LNCAP (cell line): ENCODE results near the gene MBD5.

Source experiments
- CTCF ChIP-seq: fragments of 450-650 bp; IDR thresholded peaks from 2 replicates; pipeline ENCODE4 v1.5.1; 2017; ENCODE audit warnings: mild to moderate bottlenecking

The MBD5 gene

DNA sequence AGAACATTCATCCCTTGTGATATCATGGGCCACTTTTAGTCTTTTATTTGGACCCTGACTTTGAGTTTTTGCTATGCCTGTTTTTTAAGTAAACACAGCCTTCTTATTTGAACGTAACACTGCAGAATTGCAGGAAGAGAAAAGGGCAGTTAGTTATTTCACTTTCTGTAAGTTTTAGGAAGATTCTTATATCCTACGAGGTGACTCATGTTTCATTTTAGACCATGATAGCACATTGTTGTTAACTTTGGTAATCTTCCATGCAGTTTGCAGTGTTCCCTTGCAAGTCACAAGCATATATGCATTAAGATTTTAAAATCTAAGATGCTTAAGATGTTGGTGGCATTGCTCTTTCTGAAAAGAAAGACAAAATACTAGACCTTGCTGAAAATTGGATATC lies 495.1 kb downstream of the MBD5 start:
- no peak for TF ChIP-seq CTCF

DNA sequence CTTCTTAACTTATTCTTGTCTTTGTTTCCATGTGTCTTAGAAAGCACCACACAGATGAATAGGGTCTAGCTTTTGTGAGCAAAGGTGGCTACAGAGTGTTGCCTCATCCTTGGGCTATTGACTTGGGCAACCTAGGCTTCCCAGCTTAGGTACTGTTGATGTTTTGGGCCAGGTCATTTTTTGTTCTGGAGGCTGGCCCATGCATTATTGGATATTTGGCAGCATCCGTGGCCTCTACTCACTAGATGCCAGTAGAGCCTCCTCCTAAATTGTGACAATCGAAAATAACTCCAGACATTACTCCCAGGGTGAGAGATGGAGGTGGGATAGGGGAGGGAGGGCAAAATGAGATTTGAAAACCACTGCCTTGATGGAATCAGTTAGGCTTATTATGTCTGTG lies 496.4 kb downstream of the MBD5 start:
- TF ChIP-seq CTCF: no peak

- no peak for TF ChIP-seq CTCF
Measured at GRCh38 chr2:148517822-148518221, 496.9 kb downstream of the MBD5 start.

DNA sequence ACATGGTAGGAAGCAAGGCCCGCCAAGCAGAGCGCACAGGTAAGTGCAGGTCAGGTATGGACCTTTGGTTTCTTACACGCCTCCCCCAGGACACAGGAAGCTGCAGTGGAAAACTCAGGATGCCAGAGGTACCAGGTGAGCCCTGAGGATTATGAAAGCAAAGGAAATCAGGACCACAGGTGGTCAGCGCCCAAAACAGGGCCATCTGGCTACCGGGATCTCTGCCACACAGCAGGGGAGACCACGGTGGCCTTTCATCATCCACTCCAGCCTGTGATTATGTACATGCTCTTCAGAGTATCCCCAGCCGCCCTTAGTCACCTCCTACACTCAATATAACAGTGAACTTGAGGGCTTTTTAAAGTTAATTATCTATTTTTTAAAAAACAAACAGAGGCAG lies 498.1 kb downstream of the MBD5 start:
- TF ChIP-seq CTCF: no peak

GRCh38 chr2:148521181-148521580 lies 500.3 kb downstream of the MBD5 start:
- TF ChIP-seq CTCF: no peak

- no peak for TF ChIP-seq CTCF
Measured at GRCh38 chr2:148523315-148523714, 502.4 kb downstream of the MBD5 start.

- no peak for TF ChIP-seq CTCF
Measured at GRCh38 chr2:148524519-148524919, 503.6 kb downstream of the MBD5 start.

DNA sequence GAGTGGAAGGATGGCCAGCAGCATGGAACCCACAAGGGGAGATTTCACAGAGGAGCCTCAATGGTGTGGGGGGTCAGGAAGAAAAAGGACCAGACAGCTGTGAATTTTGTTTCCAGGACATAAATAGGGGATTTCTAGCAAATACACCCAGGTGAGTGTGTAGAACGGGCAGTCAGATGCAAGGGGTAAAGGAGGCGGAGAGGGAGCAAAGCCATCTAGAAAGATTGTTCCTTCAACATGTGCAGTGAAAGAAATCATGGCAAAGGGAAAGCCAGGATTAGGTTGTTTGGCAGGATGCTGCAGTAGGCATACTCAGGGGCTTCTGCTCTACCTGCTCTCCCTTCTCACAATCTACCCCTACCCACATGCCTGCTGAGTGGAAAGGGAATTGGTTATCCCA lies 504.2 kb downstream of the MBD5 start:
- no peak for TF ChIP-seq CTCF
